ENCODE results near the gene SEMA5A.

The SEMA5A gene

GRCh38 chr5:9500625-9501024 lies 45.2 kb downstream of the SEMA5A start:
- no peaks in the 10 kb centered on the region for H3K4me1 ChIP-seq
- no peak overlapping the region for H3K4me2 ChIP-seq (ENCODE audit: low read length)
- no peak overlapping the region for H2AFZ ChIP-seq
- no peak overlapping the region for H3K4me3 ChIP-seq (ENCODE audit: low read depth, low read length)
- no peak overlapping the region for H3K27ac ChIP-seq
- no peaks in the 10 kb centered on the region for H3K79me2 ChIP-seq
- H3K9me3 ChIP-seq (ENCODE audit: control insufficient read depth, low read length): no peaks in the 10 kb centered on the region
- no peak overlapping the region for H3K9ac ChIP-seq
- peaks cover 3% of the 10 kb centered on the region for H3K27me3 ChIP-seq (ENCODE audit: control insufficient read depth, insufficient read depth, low read length)
- no peak for TF ChIP-seq CTCF (IDR thresholded peaks at IDR 0.05)
- no peaks in the 10 kb centered on the region for H3K36me3 ChIP-seq (ENCODE audit: control insufficient read depth, insufficient read depth, low read length)

GRCh38 chr5:9500193-9500592 lies 45.7 kb downstream of the SEMA5A start:
- Histone ChIP-seq H3K9ac (no peak overlapping the region), H3K4me3 (ENCODE audit: low read depth, low read length) (no peak overlapping the region), H3K4me1 (no peaks in the 10 kb centered on the region), H3K36me3 (ENCODE audit: control insufficient read depth, insufficient read depth, low read length) (no peaks in the 10 kb centered on the region), H3K4me2 (ENCODE audit: low read length) (no peak overlapping the region), H3K27me3 (ENCODE audit: control insufficient read depth, insufficient read depth, low read length) (peaks cover 3% of the 10 kb centered on the region), H3K9me3 (ENCODE audit: control insufficient read depth, low read length) (no peaks in the 10 kb centered on the region), H2AFZ (no peak overlapping the region), H3K27ac (no peak overlapping the region), H3K79me2 (no peaks in the 10 kb centered on the region)
- no peak for TF ChIP-seq CTCF (IDR thresholded peaks at IDR 0.05)

GRCh38 chr5:9499498-9499876 lies 46.4 kb downstream of the SEMA5A start:
- TF ChIP-seq CTCF (IDR thresholded peaks at IDR 0.05): no peak
- Histone ChIP-seq H3K27me3 (ENCODE audit: control insufficient read depth, insufficient read depth, low read length) (peaks cover 3% of the 10 kb centered on the region), H3K9me3 (ENCODE audit: control insufficient read depth, low read length) (no peaks in the 10 kb centered on the region), H3K4me1 (no peaks in the 10 kb centered on the region), H3K27ac (no peak overlapping the region), H3K79me2 (no peaks in the 10 kb centered on the region), H3K36me3 (ENCODE audit: control insufficient read depth, insufficient read depth, low read length) (no peaks in the 10 kb centered on the region), H3K4me3 (ENCODE audit: low read depth, low read length) (no peak overlapping the region), H3K9ac (no peak overlapping the region), H2AFZ (no peak overlapping the region), H3K4me2 (ENCODE audit: low read length) (no peak overlapping the region)

GRCh38 chr5:9498541-9499497 lies 47.1 kb downstream of the SEMA5A start:
- H3K36me3 ChIP-seq (ENCODE audit: control insufficient read depth, insufficient read depth, low read length): no peaks in the 10 kb centered on the region
- no peak for TF ChIP-seq CTCF (IDR thresholded peaks at IDR 0.05)
- no peak overlapping the region for H2AFZ ChIP-seq
- no peaks in the 10 kb centered on the region for H3K79me2 ChIP-seq
- no peaks in the 10 kb centered on the region for H3K4me1 ChIP-seq
- H3K27ac ChIP-seq: no peak overlapping the region
- no peaks in the 10 kb centered on the region for H3K9me3 ChIP-seq (ENCODE audit: control insufficient read depth, low read length)
- H3K9ac ChIP-seq: no peak overlapping the region
- H3K4me2 ChIP-seq (ENCODE audit: low read length): no peak overlapping the region
- peaks cover 3% of the 10 kb centered on the region for H3K27me3 ChIP-seq (ENCODE audit: control insufficient read depth, insufficient read depth, low read length)
- H3K4me3 ChIP-seq (ENCODE audit: low read depth, low read length): no peak overlapping the region

- no peaks in the 10 kb centered on the region for H3K36me3 ChIP-seq (ENCODE audit: control insufficient read depth, insufficient read depth, low read length)
- peaks cover under 1% of the 10 kb centered on the region for H3K27me3 ChIP-seq (ENCODE audit: control insufficient read depth, insufficient read depth, low read length)
- no peak overlapping the region for H3K4me3 ChIP-seq (ENCODE audit: low read depth, low read length)
- H3K9ac ChIP-seq: no peak overlapping the region
- no peaks in the 10 kb centered on the region for H3K9me3 ChIP-seq (ENCODE audit: control insufficient read depth, low read length)
- H2AFZ ChIP-seq: no peak overlapping the region
- H3K4me2 ChIP-seq (ENCODE audit: low read length): no peak overlapping the region
- H3K79me2 ChIP-seq: no peaks in the 10 kb centered on the region
- no peak overlapping the region for H3K27ac ChIP-seq
- TF ChIP-seq CTCF (IDR thresholded peaks at IDR 0.05): no peak
- no peaks in the 10 kb centered on the region for H3K4me1 ChIP-seq
Observed at GRCh38 chr5:9497347-9497746, 48.5 kb downstream of the SEMA5A start.
